ENCODE measurements around the gene CACNA1C. TPM values are rescaled to one million over a fixed set of nuclear protein-coding genes. Genes with fewer than 3 reads are reported as not detected.

Gene CACNA1C
- polyA plus RNA-seq, 1 of the 3 experiments (the other 2 are of a cell fraction), result 1.5 TPM

- Histone ChIP-seq H3K4me1 (ENCODE audit: control insufficient read depth in 1 of 2, insufficient read depth in 2 of 2, low read depth in 1 of 2, low read length in 1 of 2) (peaks cover 0 to 11% of the 10 kb centered on the region in 2 experiments; a peak in 1 of 4 replicates), H3K27me3 (ENCODE audit: insufficient read depth) (no peaks in the 10 kb centered on the region), H3K36me3 (replicated peaks in 1 of 2; ENCODE audit: control insufficient read depth in 1 of 2, insufficient read depth in 2 of 2, low read length in 1 of 2) (no peaks in the 10 kb centered on the region), H3K9me3 (no peaks in the 10 kb centered on the region), H3F3A (replicated peaks; ENCODE audit: insufficient read depth) (no peaks in the 10 kb centered on the region), H3K79me2 (ENCODE audit: insufficient read depth) (no peaks in the 10 kb centered on the region), H3K9ac (no peak overlapping the region), H3K4me3 (ENCODE audit: low read depth in 2 of 2, low read length in 1 of 2) (no peak overlapping the region), H3K4me2 (no peak overlapping the region), H3K27ac (ENCODE audit: low read depth in 2 of 2, low read length in 1 of 2) (no peak overlapping the region), H2AFZ (ENCODE audit: low read depth) (no peak overlapping the region), H4K20me1 (ENCODE audit: insufficient read depth) (no peaks in the 10 kb centered on the region), H3K9me2 (no peaks in the 10 kb centered on the region)
- ChIA-PET CTCF (interaction anchor here (1.3 to 2.1 kb wide), 2 partner anchors 19 to 206 kb away, joined by 4 to 8 read pairs; no protein-coding TSS in a partner anchor), POLR2A (no interaction called here)
- DNase-seq, result no peak
- WGBS (ENCODE audit: low lambda C conversion rate), result 58% methylated on average over 14 of the region's 20 CpGs
- TF ChIP-seq JUND (IDR thresholded peaks at IDR 0.05) (no peak), NRF1 (IDR thresholded peaks at IDR 0.05; ENCODE audit: low read depth, low read length) (no peak), USF2 (IDR thresholded peaks at IDR 0.05; ENCODE audit: borderline replicate concordance, low read depth, low read length) (no peak), MEF2A (IDR thresholded peaks at IDR 0.05; ENCODE audit: borderline replicate concordance, low read depth) (no peak), FOXJ3 (CRISPR knock-in tag; IDR thresholded peaks at IDR 0.05) (no peak), RCOR1 (IDR thresholded peaks at IDR 0.05; ENCODE audit: low read length) (no peak), NFIC (IDR thresholded peaks at IDR 0.05; ENCODE audit: borderline replicate concordance) (no peak), CHD2 (IDR thresholded peaks at IDR 0.05; ENCODE audit: low read length, partially characterized antibody) (no peak), GABPA (IDR thresholded peaks at IDR 0.05; ENCODE audit: low read depth) (no peak), SMC3 (IDR thresholded peaks at IDR 0.05; ENCODE audit: low read depth, low read length) (no peak), RXRA (IDR thresholded peaks at IDR 0.05; ENCODE audit: borderline replicate concordance, low read depth) (no peak), FOXM1 (IDR thresholded peaks at IDR 0.05; ENCODE audit: low read depth) (no peak), USF1 (IDR thresholded peaks at IDR 0.05; ENCODE audit: borderline replicate concordance, low read depth) (no peak), MAX (IDR thresholded peaks at IDR 0.05; ENCODE audit: low read depth) (no peak), RFX5 (IDR thresholded peaks at IDR 0.05; ENCODE audit: low read length) (no peak), MXI1 (IDR thresholded peaks at IDR 0.05; ENCODE audit: low read depth, low read length) (no peak)
- TF ChIP-seq, protein P1, sequence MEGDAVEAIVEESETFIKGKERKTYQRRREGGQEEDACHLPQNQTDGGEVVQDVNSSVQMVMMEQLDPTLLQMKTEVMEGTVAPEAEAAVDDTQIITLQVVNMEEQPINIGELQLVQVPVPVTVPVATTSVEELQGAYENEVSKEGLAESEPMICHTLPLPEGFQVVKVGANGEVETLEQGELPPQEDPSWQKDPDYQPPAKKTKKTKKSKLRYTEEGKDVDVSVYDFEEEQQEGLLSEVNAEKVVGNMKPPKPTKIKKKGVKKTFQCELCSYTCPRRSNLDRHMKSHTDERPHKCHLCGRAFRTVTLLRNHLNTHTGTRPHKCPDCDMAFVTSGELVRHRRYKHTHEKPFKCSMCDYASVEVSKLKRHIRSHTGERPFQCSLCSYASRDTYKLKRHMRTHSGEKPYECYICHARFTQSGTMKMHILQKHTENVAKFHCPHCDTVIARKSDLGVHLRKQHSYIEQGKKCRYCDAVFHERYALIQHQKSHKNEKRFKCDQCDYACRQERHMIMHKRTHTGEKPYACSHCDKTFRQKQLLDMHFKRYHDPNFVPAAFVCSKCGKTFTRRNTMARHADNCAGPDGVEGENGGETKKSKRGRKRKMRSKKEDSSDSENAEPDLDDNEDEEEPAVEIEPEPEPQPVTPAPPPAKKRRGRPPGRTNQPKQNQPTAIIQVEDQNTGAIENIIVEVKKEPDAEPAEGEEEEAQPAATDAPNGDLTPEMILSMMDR (IDR thresholded peaks at IDR 0.05), result no peak
- TF ChIP-seq, protein P2, sequence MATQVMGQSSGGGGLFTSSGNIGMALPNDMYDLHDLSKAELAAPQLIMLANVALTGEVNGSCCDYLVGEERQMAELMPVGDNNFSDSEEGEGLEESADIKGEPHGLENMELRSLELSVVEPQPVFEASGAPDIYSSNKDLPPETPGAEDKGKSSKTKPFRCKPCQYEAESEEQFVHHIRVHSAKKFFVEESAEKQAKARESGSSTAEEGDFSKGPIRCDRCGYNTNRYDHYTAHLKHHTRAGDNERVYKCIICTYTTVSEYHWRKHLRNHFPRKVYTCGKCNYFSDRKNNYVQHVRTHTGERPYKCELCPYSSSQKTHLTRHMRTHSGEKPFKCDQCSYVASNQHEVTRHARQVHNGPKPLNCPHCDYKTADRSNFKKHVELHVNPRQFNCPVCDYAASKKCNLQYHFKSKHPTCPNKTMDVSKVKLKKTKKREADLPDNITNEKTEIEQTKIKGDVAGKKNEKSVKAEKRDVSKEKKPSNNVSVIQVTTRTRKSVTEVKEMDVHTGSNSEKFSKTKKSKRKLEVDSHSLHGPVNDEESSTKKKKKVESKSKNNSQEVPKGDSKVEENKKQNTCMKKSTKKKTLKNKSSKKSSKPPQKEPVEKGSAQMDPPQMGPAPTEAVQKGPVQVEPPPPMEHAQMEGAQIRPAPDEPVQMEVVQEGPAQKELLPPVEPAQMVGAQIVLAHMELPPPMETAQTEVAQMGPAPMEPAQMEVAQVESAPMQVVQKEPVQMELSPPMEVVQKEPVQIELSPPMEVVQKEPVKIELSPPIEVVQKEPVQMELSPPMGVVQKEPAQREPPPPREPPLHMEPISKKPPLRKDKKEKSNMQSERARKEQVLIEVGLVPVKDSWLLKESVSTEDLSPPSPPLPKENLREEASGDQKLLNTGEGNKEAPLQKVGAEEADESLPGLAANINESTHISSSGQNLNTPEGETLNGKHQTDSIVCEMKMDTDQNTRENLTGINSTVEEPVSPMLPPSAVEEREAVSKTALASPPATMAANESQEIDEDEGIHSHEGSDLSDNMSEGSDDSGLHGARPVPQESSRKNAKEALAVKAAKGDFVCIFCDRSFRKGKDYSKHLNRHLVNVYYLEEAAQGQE (IDR thresholded peaks at IDR 0.05; ENCODE audit: low read depth, low read length), result no peak
- TF ChIP-seq, protein P3, sequence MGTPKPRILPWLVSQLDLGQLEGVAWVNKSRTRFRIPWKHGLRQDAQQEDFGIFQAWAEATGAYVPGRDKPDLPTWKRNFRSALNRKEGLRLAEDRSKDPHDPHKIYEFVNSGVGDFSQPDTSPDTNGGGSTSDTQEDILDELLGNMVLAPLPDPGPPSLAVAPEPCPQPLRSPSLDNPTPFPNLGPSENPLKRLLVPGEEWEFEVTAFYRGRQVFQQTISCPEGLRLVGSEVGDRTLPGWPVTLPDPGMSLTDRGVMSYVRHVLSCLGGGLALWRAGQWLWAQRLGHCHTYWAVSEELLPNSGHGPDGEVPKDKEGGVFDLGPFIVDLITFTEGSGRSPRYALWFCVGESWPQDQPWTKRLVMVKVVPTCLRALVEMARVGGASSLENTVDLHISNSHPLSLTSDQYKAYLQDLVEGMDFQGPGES (IDR thresholded peaks at IDR 0.05; ENCODE audit: low read depth, low read length), result no peak
- TF ChIP-seq, protein P4, sequence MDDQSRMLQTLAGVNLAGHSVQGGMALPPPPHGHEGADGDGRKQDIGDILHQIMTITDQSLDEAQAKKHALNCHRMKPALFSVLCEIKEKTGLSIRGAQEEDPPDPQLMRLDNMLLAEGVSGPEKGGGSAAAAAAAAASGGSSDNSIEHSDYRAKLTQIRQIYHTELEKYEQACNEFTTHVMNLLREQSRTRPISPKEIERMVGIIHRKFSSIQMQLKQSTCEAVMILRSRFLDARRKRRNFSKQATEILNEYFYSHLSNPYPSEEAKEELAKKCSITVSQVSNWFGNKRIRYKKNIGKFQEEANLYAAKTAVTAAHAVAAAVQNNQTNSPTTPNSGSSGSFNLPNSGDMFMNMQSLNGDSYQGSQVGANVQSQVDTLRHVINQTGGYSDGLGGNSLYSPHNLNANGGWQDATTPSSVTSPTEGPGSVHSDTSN (IDR thresholded peaks at IDR 0.05), result no peak
These were observed 324.3 kb downstream of the CACNA1C start for GRCh38 chr12:2376908-2377657.
